Measurements from ENCODE around the gene TRIM5. TPM values are rescaled to one million over a fixed set of nuclear protein-coding genes. Genes with fewer than 3 reads are reported as not detected.
A peak's percentile ranks its signal among the peaks of the same experiment; 100 is the strongest.

TRIM5 gene
- total RNA-seq, 1 experiment from 2014 or later, result 21.5 TPM

DNA sequence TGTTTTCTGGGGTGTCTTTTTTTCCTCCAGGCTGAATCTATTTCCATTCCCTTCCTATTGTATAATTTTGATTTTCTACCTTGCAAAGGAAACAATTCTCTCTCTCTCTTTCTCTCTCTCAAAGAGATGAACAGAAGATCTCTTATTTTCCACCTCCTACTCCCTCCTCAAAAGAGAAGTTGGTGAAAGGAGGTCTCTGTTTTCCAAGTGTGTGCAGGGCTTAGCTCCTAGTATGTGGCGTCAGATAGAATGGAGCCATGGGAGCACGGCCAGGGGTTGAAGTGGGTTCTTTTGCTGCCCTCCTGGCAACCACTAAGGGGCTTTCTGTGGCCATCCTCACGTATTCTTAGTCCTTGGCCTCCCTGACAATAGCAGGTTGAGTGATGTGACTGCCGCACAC is 59.6 kb downstream of the TRIM5 start:
- H3T11ph ChIP-seq (ENCODE audit: low read length), result no peak overlapping the region
- H3K4me1 ChIP-seq (ENCODE audit: insufficient read depth, low read length), result peaks cover 20% of the 10 kb centered on the region; the same call in 1 of the 2 replicates
- H2BK15ac ChIP-seq (ENCODE audit: low read depth, low read length), result no peak overlapping the region
- H2AFZ ChIP-seq (ENCODE audit: low read length), result no peak overlapping the region
- H3K4ac ChIP-seq (ENCODE audit: low read depth, low read length), result no peak overlapping the region
- H2BK12ac ChIP-seq (ENCODE audit: insufficient read length, low read depth, low read length), result no peak overlapping the region
- no CpG with 5 or more reads among the region's 4 CpGs for WGBS (ENCODE audit: extremely low coverage, insufficient read length, low lambda C conversion rate)
- H3K9me3 ChIP-seq (ENCODE audit: control insufficient read depth, low read depth, low read length), result no peaks in the 10 kb centered on the region
- H2BK5ac ChIP-seq (ENCODE audit: insufficient read length, low read length), result no peak overlapping the region
- Mint-ChIP-seq H3K4me3 (no peak overlapping the region), H3K27me3 (ENCODE audit: low read depth) (0 out of 2 replicates have a peak, but pooled peaks cover 2% of the 10 kb centered on the region), H3K27ac (no peak overlapping the region), H3K4me1 (peaks cover 28 to 33% of the 10 kb centered on the region in 2 experiments), H3K9me3 (no peaks in the 10 kb centered on the region; a peak in 1 of 5 replicates), H3K36me3 (ENCODE audit: insufficient read depth in 1 of 3, low read depth in 3 of 3) (no peaks in the 10 kb centered on the region)
- H3K23ac ChIP-seq (ENCODE audit: insufficient read length, low read depth, low read length), result no peak overlapping the region
- no peaks in the 10 kb centered on the region for H3K79me1 ChIP-seq (ENCODE audit: insufficient read depth, low read depth, low read length, poor library complexity, severe bottlenecking)
- no peaks in the 10 kb centered on the region; the same call in 1 of the 2 replicates for H3K79me2 ChIP-seq (ENCODE audit: insufficient read depth, low read length)
- TF ChIP-seq, protein P1, sequence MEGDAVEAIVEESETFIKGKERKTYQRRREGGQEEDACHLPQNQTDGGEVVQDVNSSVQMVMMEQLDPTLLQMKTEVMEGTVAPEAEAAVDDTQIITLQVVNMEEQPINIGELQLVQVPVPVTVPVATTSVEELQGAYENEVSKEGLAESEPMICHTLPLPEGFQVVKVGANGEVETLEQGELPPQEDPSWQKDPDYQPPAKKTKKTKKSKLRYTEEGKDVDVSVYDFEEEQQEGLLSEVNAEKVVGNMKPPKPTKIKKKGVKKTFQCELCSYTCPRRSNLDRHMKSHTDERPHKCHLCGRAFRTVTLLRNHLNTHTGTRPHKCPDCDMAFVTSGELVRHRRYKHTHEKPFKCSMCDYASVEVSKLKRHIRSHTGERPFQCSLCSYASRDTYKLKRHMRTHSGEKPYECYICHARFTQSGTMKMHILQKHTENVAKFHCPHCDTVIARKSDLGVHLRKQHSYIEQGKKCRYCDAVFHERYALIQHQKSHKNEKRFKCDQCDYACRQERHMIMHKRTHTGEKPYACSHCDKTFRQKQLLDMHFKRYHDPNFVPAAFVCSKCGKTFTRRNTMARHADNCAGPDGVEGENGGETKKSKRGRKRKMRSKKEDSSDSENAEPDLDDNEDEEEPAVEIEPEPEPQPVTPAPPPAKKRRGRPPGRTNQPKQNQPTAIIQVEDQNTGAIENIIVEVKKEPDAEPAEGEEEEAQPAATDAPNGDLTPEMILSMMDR (conservative IDR thresholded peaks at IDR 0.05), result no peak
- no peak overlapping the region for H3K14ac ChIP-seq (ENCODE audit: insufficient read depth, low read length)
- no peak overlapping the region for H2BK120ac ChIP-seq (ENCODE audit: low read depth, low read length, poor library complexity, severe bottlenecking)
- H3K4me2 ChIP-seq (ENCODE audit: insufficient read depth, insufficient read length, low read length), result peak overlapping the region; percentile 44
- H3K27ac ChIP-seq (ENCODE audit: insufficient read length, low read depth, low read length), result no peak overlapping the region
- H4K5ac ChIP-seq (ENCODE audit: insufficient read length, low read depth, low read length), result no peak overlapping the region
- no peak overlapping the region for H3K56ac ChIP-seq (ENCODE audit: insufficient read length, low read depth, low read length)
- H4K8ac ChIP-seq (replicated peaks; ENCODE audit: insufficient read length, low read depth, low read length), result no peak overlapping the region
- no peaks in the 10 kb centered on the region for H3K23me2 ChIP-seq (ENCODE audit: insufficient read length, low read depth, low read length, poor library complexity, severe bottlenecking)
- H4K20me1 ChIP-seq (ENCODE audit: control insufficient read depth, insufficient read depth, insufficient read length), result no peaks in the 10 kb centered on the region
- H2AK5ac ChIP-seq (ENCODE audit: insufficient read length, low read length), result no peak overlapping the region
- no peak overlapping the region for H2BK20ac ChIP-seq (ENCODE audit: low read depth, low read length, poor library complexity, severe bottlenecking)
- no peaks in the 10 kb centered on the region; the same call in 1 of the 2 replicates for H3K27me3 ChIP-seq (ENCODE audit: insufficient read depth, low read length)
- no peak overlapping the region for H3K18ac ChIP-seq (ENCODE audit: insufficient read length, low read depth, low read length)
- no peak overlapping the region for H4K91ac ChIP-seq (ENCODE audit: insufficient read length, low read depth, low read length)
- no peak for DNase-seq
- no peak overlapping the region for H3K9ac ChIP-seq (ENCODE audit: extremely low read depth, insufficient read length, low read length)
